HG03432 (cell line): ENCODE results near the gene KLF4.

Experiments used
- ATAC-seq: cut with Tn5 transposase; IDR thresholded peaks from one replicate; pipeline ENCODE4 v1.9.1; 2021; ENCODE audit warnings: mild to moderate bottlenecking, moderate library complexity; ENCODE audit not compliant: unreplicated experiment

KLF4 gene

GRCh38 chr9:107455425-107456135 lies 34.0 kb downstream of the KLF4 start:
- ATAC-seq: no peak

GRCh38 chr9:107453479-107453878 lies 36.1 kb downstream of the KLF4 start:
- ATAC-seq: no peak

DNA sequence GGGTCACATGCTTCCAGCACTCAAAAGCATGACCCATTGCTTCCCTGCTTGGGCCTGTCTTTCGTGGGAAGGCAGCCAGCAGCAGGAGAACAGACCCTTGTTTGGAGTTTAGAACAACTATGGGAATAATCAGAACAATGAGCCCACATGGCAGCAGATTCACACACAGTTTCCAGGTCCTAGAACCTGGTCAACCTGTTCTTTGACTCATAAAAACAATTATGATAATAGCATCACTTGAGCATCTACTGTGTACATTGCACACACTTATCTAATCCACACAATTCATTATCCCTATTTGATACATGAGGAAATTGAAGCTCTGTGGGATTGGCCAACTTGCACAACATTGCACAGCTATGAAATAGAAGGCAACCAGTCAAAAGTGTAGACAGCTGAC lies 41.7 kb downstream of the KLF4 start:
- ATAC-seq: no peak

DNA sequence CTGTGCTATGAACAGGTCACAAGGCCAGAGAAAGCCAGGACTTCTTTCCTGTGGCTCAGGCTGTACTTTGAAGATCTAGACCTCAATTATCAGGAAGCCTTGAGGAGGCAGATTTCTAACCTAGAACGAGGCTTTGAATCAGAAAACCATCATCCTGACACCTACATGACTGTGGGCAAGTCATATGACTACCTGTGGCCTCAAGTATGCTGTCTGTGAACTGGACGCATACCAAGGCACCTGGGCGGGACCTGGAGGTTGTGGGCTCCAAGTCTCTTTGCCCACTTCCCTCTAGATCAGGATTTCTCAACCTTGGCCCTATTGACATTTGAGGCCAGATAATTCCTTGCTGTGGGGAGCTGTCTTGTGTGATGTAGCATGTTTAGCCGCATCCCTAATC lies 42.5 kb downstream of the KLF4 start:
- no peak for ATAC-seq

DNA sequence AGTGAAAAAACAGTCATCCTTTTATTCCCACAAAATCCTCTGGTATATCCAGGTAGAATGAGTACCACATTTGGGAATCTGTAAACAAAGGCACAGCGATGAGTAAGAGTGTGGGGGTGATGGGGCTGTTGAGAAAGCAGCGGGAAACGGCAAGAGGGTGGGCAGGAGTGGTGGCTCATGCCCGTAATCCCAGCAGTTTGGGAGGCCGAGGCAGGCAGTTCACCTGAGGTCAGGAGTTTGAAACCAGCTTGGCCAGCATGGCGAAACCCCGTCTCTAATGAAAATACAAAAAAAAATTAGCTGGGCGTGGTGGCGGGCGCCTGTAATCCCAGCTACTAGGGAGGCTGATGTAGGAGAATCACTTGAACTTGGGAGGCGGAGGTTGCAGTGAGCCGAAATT lies 43.1 kb downstream of the KLF4 start:
- no peak for ATAC-seq

DNA sequence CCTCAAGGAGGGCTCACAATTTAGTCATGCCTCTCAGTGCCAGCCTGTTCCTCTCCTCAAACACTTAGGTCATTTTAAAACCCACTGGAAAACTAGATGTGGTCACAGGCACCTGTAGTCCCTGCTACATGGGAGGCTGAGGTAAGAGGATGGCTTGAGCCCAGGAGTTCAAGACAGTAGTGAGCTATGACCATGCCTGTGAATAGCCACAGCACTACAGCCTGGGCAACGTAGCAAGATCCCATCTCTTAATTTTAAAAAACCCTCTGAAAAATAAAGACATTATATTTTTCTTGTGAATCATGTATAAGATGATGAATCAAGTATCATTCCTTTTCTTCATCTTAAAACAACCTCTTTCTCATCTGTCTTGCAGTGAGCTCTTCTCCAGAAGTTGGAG lies 45.8 kb downstream of the KLF4 start:
- no peak for ATAC-seq

- no peak for ATAC-seq
These were observed 49.5 kb downstream of the KLF4 start for GRCh38 chr9:107439991-107440456.

GRCh38 chr9:107438211-107439031 lies 51.1 kb downstream of the KLF4 start:
- no peak for ATAC-seq

- no peak for ATAC-seq
These were observed 51.9 kb downstream of the KLF4 start for GRCh38 chr9:107437716-107438115.

DNA sequence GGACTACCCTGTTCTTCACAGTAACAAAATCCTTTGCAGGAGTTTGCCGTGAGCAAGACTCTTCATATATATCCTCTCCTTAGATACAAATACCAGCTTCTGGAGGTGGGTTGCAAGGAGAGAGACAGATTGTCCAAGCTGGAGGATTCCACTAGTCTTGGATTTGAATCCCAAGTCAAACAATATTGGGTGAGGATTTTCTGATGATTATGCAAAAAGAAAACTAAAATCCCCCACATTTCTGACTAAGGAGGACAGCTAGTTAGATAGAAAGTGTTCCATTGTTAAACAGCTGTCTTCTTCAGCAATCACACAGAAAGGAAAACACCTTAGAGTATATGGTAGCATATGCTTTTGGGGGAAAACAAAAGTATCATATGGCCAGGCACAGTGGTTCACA lies 54.2 kb downstream of the KLF4 start:
- ATAC-seq: no peak
